Adrenal gland (tissue), 5 donors: ENCODE data around the gene OR2T8.

ENCODE experiments used
- CTCF ChIP-seq, 6 experiments: fragments of 450-650 bp in 4 of 6; fragments of 200-600 bp in 2 of 6; sonication (generic) in 1 of 6; IDR thresholded peaks; 1 replicate in 5 of 6; 2 replicates in 1 of 6; pipeline versions ENCODE4 v1.5.1 to v1.8.0; 2016 to 2021; ENCODE audit warnings: antibody characterized with exemption in 6 of 6, mild to moderate bottlenecking in 2 of 6, moderate library complexity in 1 of 6
- POLR2A ChIP-seq, 2 donors: fragments of 450-650 bp; IDR thresholded peaks; one replicate each; pipeline ENCODE4 v1.6.1; 2017; ENCODE audit warnings: antibody characterized with exemption in 2 of 2, mild to moderate bottlenecking in 2 of 2, moderate library complexity in 1 of 2
- donor health status: DM: no; HTN: no; CAD: no.

GRCh38 chr1:247895163-247895637 is 24.9 kb upstream of the OR2T8 start, which contains the start of gene OR2W3:
- TF ChIP-seq POLR2A (IDR thresholded peaks at IDR 0.05) (no peak), CTCF (IDR thresholded peaks at IDR 0.05) (no peak)
